ENCODE measurements around the gene MSI2. TPM values are rescaled to one million over a fixed set of nuclear protein-coding genes. Genes with fewer than 3 reads are reported as not detected.

Gene MSI2
- total RNA-seq, 4 donors from 2014 or later = 15.9 to 22.9 (median 17.0) TPM

- no peaks in the 10 kb centered on the region for H3K27me3 ChIP-seq
- no peak for TF ChIP-seq POLR2A (IDR thresholded peaks at IDR 0.05)
- TF ChIP-seq, protein P1, sequence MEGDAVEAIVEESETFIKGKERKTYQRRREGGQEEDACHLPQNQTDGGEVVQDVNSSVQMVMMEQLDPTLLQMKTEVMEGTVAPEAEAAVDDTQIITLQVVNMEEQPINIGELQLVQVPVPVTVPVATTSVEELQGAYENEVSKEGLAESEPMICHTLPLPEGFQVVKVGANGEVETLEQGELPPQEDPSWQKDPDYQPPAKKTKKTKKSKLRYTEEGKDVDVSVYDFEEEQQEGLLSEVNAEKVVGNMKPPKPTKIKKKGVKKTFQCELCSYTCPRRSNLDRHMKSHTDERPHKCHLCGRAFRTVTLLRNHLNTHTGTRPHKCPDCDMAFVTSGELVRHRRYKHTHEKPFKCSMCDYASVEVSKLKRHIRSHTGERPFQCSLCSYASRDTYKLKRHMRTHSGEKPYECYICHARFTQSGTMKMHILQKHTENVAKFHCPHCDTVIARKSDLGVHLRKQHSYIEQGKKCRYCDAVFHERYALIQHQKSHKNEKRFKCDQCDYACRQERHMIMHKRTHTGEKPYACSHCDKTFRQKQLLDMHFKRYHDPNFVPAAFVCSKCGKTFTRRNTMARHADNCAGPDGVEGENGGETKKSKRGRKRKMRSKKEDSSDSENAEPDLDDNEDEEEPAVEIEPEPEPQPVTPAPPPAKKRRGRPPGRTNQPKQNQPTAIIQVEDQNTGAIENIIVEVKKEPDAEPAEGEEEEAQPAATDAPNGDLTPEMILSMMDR (IDR thresholded peaks at IDR 0.05) = no peak
- intact Hi-C loops (cut with DNase I) = loop anchor here (5.0 kb wide), 1 partner anchor 66 kb away; no protein-coding TSS in a partner anchor
- 73 to 100% methylated on average over 3 of the region's 3 CpGs for WGBS, 2 donors
- no peak overlapping the region for H3K27ac ChIP-seq
- no peak overlapping the region for H3K4me3 ChIP-seq
- H3K9me3 ChIP-seq = no peaks in the 10 kb centered on the region
- H3K4me1 ChIP-seq = peaks cover 7 to 37% (median 16%) of the 10 kb centered on the region in 3 donors
- DNase-seq = no peak
- no peaks in the 10 kb centered on the region for H3K36me3 ChIP-seq
Observed at GRCh38 chr17:57668332-57668731, 412.0 kb downstream of the MSI2 start.

DNA sequence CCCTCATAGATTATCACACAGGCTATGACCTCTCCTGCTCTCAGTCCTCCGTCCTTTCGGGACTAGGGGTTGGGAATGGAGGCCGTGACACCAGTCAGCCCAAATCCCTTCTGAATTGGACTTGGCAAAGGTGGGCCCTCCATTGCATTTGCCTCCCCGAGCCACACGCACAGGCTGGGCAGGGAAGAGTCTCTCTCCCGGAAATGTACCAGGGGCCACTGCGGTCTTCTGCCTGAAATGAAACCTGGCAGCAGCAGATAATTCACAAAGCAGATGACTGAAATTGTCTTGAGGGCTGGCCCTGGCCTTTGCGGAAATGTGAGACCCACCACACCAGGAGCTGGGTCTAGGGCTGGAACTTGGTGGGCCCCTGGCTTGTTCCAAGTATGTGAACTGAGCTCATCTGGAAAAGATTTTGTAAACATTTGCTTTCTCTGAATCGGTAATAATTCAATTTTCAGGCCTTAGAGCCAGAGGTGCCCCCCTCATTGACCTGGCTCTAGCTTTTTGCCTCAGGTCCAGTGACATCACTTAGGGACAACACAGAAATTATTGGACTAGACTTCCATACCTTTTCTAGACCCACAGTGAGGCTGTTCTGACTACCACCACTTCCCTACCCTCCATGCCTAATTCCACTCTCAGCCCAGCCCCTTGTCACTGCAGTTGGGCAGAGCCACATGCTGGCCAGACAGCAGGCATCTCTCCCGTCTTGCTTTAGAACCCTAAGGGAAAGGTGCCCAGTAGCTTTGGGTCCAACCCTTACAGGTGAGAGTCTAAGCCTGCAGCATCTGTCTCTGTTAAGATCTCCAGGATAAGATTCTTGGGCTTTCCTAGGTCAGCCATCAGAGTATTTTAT, 413.6 kb downstream of the MSI2 start:
- intact Hi-C loops (cut with DNase I) = loop anchor here (5.0 kb wide), 1 partner anchor 68 kb away; no protein-coding TSS in a partner anchor
- H3K4me3 ChIP-seq = no peak overlapping the region
- peaks cover 5 to 23% (median 9%) of the 10 kb centered on the region in 3 donors for H3K4me1 ChIP-seq
- no peak for DNase-seq
- no peaks in the 10 kb centered on the region for H3K9me3 ChIP-seq
- WGBS, 2 donors = 83 to 93% methylated on average over 7 to 8 of the region's 10 CpGs
- H3K27me3 ChIP-seq = no peaks in the 10 kb centered on the region
- no peak overlapping the region for H3K27ac ChIP-seq
- TF ChIP-seq, protein P1 (IDR thresholded peaks at IDR 0.05) = no peak
- TF ChIP-seq POLR2A (IDR thresholded peaks at IDR 0.05) = no peak
- H3K36me3 ChIP-seq = peaks cover 0 to 1% (median 0%) of the 10 kb centered on the region in 3 donors

DNA sequence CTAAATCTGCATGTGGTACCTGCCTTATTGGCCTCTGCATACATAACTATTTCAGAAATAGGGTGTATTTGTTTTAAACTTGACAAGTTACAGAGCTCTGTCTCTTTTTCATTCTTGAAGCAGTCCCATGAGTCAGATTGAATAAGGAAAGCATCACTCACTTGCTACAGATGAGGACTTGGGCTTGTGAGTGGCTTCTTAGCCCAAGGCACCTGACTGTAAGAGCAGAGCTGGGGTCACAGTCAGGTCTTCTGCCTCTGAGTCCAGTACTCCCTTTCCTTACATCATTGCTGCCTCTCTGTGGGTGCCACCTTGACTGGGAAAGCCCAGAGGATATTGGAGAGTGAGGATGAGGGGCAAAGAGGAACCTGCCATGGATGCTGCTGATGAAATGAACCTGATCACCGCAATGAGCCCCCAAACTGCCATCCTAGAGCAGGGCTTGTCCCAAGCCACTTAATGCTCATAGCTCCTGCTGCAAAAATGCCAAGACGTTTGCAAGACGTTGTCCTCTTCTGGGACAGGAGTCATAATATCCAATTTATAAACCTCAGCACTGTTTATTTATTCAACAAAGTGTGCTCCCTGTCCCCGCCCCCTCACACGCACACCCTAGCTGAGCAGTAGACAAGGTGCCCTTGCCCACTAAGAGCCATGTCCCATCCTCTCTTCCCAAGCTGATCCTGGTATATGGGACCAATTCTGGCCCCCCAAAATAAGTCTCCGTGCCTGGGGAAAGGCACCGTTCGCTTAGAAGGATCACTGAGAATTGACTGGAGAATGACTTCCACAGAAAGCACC, 414.6 kb downstream of the MSI2 start:
- 69 to 75% methylated on average over 7 to 8 of the region's 8 CpGs for WGBS, 2 donors
- no peaks in the 10 kb centered on the region for H3K27me3 ChIP-seq
- intact Hi-C loops (cut with DNase I) = no loop called here
- H3K36me3 ChIP-seq = peaks cover 0 to 7% (median 0%) of the 10 kb centered on the region in 3 donors
- H3K9me3 ChIP-seq = no peaks in the 10 kb centered on the region
- H3K27ac ChIP-seq = no peak overlapping the region
- no peak for DNase-seq
- peaks cover 5 to 32% (median 16%) of the 10 kb centered on the region in 3 donors for H3K4me1 ChIP-seq
- no peak overlapping the region for H3K4me3 ChIP-seq
- no peak for TF ChIP-seq POLR2A (IDR thresholded peaks at IDR 0.05)
- TF ChIP-seq, protein P1 (IDR thresholded peaks at IDR 0.05) = no peak

- H3K27ac ChIP-seq = peak overlapping the region in 1 of 4 donors; percentile 10
- peaks cover 0 to 7% (median 0%) of the 10 kb centered on the region in 3 donors for H3K36me3 ChIP-seq
- H3K4me1 ChIP-seq = peaks cover 5 to 34% (median 16%) of the 10 kb centered on the region in 3 donors
- intact Hi-C loops (cut with DNase I) = no loop called here
- 8 to 35% methylated on average over 13 to 15 of the region's 21 CpGs for WGBS, 2 donors
- H3K4me3 ChIP-seq = no peak overlapping the region
- no peaks in the 10 kb centered on the region for H3K27me3 ChIP-seq
- TF ChIP-seq, protein P1 (IDR thresholded peaks at IDR 0.05) = peak; percentile 85 to 95 (median 90)
- TF ChIP-seq POLR2A (IDR thresholded peaks at IDR 0.05) = no peak
- no peak for DNase-seq
- H3K9me3 ChIP-seq = no peaks in the 10 kb centered on the region
Observed at GRCh38 chr17:57671667-57672632, 415.6 kb downstream of the MSI2 start.
